Caki2 (cell line): ENCODE results near the gene TRIM6. TPM values are rescaled to one million over a fixed set of nuclear protein-coding genes. Genes with fewer than 3 reads are reported as not detected.
A peak's percentile ranks its signal among the peaks of the same experiment; 100 is the strongest.
"Not testable (repeated sequence)": the region's sequence is repeated elsewhere in the genome, so short reads cannot be mapped to it uniquely, and the experiment has no call there.

Experiments
- DNase-seq: peaks from one replicate; pipeline ENCODE4 v3.0.0-alpha.2; 2015; ENCODE audit warnings: low read depth
- in situ Hi-C: cut with HindIII; loops from 2 replicates; pipeline ENCODE4 v1.10.0; 2016; ENCODE audit warnings: low sequenced_read_pairs, low pct_unique_long_range_greater_than_20kb, mixed read lengths
- total RNA-seq: library from RNA; depleted of rRNA; stranded (reverse); fragments of >200 nt; shearing (Covaris generic); gene quantifications from 2 replicates; pipeline ENCODE4 v1.2.3, GENCODE V29; 2014; ENCODE audit warnings: low replicate concordance; rRNA removed

Gene TRIM6, protein sequence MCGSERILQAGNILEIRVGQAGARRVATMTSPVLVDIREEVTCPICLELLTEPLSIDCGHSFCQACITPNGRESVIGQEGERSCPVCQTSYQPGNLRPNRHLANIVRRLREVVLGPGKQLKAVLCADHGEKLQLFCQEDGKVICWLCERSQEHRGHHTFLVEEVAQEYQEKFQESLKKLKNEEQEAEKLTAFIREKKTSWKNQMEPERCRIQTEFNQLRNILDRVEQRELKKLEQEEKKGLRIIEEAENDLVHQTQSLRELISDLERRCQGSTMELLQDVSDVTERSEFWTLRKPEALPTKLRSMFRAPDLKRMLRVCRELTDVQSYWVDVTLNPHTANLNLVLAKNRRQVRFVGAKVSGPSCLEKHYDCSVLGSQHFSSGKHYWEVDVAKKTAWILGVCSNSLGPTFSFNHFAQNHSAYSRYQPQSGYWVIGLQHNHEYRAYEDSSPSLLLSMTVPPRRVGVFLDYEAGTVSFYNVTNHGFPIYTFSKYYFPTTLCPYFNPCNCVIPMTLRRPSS
- 11.1 and 12.0 TPM in 2 replicates for total RNA-seq

DNA sequence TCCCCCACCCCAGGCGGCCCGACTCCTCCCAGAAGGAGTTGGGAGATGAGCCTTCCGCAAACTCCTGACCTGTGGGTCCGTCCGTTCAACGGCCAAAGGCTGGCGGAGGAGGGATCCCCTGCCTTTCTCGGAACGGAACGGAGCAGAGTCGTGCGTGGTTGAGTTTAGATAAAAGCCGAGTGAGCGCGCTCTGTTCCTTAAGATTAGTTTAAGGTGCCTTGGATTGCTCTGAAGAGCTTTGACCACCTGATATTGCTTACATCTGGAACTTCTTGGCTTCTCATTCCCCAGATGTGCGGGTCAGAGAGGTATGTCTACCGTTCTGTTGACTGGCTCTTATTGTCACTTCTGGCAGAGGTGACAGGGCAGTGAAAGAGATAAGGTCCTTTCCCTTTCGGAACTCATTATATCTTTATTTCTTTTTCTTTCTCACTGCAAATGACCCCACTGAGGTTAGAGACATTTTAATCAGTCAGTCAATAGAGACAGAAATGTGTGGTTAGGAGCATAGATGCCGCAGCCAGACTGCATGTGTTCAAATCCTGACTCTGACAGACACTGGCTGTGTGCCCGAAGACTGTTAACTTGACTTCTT lies at the start of gene TRIM6:
TSS of gene TRIM6 (plus strand) at position 31 of the 595 bp plus-strand sequence. CDS start at position 292, 261 bp downstream.
- DNase-seq = peak; percentile 56
- in situ Hi-C loops = no loop called here

DNA sequence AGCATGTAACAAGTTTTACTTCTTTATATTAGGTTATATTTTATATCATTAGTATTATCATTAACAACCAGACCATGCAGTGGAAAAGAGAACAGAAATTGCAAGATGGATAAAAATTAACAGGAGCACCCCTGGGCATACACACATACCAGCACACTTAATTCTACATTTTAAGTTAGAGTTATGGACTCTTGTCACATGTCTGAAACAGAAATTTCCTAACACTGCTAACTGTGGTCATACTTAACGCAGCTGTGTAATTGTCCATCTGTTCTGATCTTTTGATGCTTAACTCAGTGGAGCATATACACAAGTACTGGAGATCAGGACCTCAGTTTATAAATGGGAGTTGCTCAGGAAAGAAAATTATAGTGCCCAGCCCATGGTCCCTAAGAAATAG lies 48.5 kb upstream of the TRIM6 start:
- in situ Hi-C loops = no loop called here
- no peak for DNase-seq

DNA sequence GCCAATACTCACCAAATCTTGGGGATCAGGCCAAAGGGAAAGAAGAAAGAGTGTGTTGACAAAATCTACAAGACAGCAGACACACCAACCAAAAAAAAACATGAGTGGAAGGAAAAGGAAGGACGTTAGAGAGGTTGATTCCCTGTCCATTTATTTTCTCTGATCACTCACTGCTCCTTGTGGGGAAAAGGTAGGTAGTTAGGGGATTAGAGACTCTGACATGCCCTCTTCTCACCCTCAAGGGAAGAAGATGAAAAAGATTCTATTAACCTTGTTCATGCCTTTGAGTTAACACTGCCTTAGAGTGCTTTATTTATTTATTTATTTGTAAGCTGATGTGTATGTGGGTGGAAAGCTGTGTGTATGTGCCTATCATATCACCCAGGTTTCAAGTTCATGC lies 48.0 kb upstream of the TRIM6 start, which contains the start of gene OR52H1:
TSS of gene OR52H1 (minus strand) at position 101 of the 400 bp plus-strand sequence. CDS start 3,035 bp downstream, outside the sequence.
- in situ Hi-C loops = no loop called here
- no peak for DNase-seq

DNA sequence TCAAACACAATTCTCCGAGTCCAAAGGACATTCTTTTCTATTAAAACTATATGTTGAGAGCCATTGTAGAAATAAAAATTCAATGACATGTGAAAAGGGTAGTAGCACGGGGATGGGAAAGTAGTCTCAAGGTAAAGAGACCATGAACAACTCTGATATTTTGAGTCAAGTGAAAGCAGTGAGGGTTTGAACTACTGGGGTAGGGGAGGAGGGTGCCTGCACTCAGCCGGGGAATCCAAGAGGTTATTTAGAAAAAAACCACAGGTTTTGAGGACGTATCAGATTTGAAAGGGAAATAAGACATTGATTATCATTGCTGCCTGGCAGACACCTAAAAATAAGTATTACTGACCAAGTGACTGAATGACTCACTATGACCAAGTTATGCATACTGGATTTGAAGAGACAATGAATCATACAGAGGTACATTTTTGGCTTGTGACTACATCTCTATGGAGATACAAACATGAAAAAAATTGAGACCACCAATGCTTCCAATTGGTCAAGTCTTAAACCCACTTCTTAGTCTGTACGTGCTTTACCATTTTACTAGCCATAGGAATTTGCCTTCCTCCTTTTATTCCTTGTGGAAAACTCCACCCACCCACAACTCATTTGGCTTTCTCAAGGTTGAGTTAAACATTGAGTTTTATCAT lies 45.9 kb upstream of the TRIM6 start:
- in situ Hi-C loops = no loop called here
- DNase-seq = no peak

DNA sequence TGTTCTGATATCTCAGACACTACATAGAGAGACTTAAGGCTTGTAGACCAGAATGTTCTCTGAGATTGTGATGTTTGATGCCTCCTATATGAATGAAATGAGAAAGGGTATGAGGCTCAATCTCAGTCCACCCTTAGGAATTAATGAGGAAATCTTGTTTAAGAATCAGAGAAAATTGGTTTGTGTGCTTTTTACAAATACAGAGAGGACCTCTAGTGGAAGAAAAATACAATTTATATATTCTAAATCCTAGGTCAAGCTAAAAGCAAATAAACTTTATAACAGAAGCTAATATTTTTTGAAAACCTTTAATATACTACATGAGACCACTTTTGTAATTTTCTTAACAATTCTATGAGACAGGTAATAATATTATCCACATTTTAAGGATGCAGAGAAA lies 43.1 kb upstream of the TRIM6 start:
- no peak for DNase-seq

DNA sequence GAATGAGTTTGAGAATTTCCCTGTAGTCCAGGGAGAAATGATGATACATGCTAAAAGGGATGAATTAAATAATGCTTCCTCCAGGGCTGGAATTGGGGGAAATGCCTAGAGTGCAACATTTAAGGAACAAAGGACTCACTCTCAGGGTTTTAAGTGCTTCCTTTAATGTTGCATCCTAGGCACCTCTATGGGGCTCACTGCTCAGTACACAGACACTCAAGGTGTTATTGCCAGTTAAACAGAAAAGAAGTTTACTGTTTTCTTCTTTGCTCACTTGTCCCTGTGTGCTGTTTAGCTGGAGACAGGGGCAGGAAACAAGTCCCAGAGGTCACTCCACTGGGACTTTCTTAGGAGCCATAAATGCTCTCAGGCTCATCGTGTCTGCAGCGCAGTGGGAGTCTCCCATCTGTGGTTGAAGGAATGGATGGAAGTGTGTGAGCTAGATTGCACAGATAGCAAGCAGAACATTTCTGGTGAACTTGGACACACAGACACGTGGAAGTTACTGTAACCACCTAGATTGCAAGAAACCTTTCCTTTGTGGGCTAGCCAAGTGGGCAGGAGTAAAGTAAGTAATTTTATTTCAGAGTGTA lies 39.7 kb upstream of the TRIM6 start:
- in situ Hi-C loops = no loop called here
- DNase-seq = no peak

More for the DNA sequence above, 43.1 kb upstream of the TRIM6 start:
- in situ Hi-C loops = no loop called here

DNA sequence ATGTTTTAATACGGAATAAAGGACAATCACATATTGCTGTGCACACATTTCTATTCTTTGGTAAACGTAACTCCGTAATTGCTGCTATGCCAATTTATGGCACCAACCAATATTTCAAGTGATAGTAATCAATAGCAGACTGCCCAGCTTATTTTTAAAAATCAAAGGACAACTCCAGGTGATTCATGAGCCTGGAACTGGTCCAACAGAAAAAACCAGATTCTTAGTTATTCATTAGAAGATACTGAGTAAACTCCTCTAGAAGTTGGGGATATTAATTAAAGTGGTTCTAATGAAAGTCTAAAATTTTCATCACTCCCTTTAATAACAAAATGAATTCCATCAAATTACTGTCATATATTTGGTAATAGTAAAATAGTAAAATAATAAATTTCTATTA lies 38.7 kb upstream of the TRIM6 start:
- in situ Hi-C loops = no loop called here
- DNase-seq = no peak

DNA sequence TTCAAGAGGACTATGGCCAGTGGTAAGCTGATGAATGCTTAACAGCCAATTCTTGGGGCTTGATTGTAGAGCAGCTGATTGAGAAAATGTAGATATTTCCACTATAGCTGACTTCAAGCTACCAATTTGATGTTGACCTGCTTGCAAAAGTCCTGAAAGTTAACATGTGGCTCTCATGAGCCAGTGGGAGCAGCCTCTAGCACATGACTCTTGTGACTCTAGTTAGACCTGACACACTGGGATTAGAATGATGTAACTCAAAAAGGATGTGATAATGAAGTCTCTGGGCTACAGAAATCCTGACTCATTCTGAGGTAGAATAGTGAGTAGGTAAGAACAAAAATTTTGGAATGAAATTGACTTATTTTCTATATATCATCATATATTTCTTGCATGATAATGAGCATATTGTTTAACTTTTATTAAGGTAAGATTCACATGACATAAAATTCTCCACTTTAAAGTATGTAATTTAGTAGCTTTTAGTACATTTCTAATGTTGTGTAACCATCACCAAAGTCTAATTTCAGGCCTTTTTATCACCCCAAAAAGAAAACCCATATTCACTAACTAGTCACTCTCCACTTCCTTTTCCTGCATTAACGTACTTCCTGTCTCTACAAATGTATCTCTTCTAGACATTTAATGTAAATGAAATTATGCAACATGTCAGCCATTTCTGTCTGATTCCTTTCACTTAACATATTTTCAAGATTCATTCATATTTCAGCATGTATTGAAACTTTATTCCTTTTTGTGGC lies 32.0 kb upstream of the TRIM6 start:
- in situ Hi-C loops = no loop called here
- DNase-seq = no peak

DNA sequence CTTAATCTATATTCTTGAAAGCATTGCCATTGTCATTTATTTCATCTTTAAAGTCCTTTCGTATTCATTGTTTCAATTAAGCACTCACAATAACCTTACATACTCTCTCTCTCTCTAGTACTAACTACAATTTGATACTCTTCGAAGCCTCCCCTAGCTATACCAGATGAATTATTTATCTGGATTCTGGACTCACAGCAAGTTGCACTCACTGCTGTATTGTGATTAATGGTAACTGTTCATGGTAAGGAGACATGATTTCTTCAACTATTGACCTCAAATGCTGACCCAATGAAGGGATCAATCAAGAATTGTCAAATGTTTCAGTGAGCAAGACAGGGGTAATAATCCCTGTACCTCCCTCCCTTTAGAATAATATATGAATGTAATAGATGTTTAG lies 21.8 kb upstream of the TRIM6 start:
- in situ Hi-C loops = no loop called here
- no peak for DNase-seq

DNA sequence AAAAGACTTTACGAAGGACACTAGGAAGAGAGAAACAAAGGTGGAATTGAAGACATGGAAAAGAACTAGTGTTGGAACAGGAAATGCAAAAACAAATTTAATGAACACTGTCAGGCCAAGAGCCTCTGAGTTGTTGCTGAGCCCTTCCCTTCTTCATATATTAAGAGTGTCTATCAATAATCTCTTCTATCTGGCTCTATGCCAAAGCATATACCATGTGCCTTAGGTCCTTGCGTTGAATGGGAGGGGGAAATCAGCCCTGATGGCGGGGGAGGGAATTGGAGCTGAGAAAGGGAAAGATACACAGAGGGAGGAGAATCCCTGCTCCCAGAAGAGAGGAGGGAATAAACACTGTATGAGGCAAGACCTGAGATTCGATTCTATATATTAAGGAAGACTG lies 21.3 kb upstream of the TRIM6 start:
- in situ Hi-C loops = no loop called here

DNA sequence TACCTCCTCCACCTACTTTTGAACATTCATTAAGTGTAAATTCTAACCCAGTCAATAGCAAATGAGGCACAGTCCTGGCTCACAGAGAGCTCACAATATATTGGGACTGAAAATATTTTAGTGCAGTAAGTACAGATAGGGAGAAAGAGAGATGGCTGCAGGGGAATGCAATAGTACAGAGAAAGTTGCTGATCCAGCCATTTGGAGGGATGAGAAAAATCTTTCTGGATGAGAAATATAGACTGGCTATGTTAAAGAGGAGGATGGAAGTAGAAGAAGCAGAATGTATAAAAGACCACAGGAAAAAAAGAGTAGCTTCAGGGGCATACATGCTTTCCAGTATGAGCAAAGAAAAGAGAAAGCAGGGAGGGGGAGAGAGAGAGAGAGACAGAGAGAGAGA lies 19.3 kb upstream of the TRIM6 start:
- in situ Hi-C loops = no loop called here
- DNase-seq = no peak

More for the DNA sequence above, 21.3 kb upstream of the TRIM6 start:
- DNase-seq = no peak

DNA sequence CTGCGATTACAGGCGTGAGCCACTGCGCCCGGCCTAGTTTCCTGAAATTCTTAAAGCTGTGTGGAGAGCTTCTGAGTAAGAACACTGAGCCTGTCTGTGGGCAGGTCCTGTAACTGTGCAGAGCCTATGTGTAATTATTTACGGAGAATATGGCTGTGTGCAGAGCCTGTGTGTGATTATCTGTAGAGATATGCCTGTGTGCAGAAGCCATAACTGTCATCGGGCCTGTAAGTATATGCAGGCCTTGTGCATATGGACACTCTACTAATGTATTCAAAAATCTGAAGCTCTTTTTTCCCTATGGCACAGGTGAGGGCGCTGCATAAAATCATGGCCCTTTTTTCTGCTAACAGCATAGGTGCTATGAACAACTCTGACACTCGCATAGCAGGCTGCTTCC lies 15.9 kb upstream of the TRIM6 start, which contains the start of gene OR52B6:
TSS of gene OR52B6 (plus strand) at position 301 of the 400 bp plus-strand sequence. CDS start at position 301, 0 bp downstream.
- in situ Hi-C loops = no loop called here

DNA sequence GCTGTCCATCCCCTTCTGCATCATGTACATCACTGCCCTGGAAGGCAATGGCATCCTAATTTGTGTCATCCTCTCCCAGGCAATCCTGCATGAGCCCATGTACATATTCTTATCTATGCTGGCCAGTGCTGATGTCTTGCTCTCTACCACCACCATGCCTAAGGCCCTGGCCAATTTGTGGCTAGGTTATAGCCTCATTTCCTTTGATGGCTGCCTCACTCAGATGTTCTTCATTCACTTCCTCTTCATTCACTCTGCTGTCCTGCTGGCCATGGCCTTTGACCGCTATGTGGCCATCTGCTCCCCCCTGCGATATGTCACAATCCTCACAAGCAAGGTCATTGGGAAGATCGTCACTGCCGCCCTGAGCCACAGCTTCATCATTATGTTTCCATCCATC lies 15.4 kb upstream of the TRIM6 start:
- in situ Hi-C loops = no loop called here
- DNase-seq = no peak

More for the DNA sequence above, 15.9 kb upstream of the TRIM6 start, which contains the start of gene OR52B6:
- DNase-seq = no peak

DNA sequence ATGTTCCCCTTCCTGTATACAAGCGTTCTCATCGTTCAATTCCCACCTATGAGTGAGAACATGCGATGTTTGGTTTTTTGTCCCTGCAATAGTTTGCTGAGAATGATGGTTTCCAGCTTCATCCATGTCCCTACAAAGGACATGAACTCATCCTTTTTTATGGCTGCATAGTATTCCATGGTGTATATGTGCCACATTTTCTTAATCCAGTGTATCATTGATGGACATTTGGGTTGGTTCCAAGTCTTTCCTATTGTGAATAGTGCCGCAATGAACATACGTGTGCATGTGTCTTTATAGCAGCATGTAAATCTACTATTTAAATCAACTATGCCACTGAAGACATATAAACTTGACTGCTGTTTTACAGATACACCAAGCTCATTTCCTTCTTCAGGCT lies 12.0 kb upstream of the TRIM6 start:
- in situ Hi-C loops, DNase-seq: not testable (repeated sequence)

DNA sequence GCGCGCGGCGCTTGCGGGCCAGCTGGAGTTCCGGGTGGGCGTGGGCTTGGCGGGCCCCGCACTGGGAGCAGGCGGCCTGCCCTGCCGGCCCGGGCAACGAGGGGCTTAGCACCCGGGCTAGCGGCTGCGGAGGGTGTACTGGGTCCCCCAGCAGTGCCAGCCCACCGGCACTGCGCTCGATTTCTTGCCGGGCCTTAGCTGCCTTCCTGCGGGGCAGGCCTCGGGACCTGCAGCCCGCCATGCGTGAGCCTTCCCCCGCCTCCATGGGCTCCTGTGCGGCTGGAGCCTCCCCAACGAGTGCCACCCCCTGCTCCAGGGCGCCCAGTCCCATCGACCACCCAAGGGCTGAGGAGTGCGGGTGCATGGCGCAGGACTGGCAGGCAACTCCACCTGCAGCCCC lies 6.5 kb upstream of the TRIM6 start:
- DNase-seq, in situ Hi-C loops: not testable (repeated sequence)

DNA sequence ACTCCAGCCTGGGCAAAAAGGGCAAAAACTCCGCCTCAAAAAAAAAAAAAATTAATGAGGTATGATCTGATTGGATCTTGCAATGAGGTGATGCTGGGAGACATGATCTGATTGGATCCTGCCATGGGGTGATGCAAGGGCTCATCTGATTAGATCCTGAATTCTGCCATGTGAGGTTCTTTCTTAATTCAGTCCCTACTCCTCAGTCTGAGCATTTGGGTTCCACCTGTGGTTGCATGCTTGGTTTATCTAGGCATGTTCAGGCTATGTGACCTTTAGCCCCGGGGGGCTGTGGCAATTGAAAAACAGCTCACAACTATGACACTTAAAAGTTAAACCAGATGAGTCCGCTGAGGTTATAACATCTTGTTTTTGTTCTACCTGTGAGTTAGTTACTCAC lies 4.8 kb upstream of the TRIM6 start:
- peak; percentile 31 for DNase-seq
- in situ Hi-C loops = no loop called here

DNA sequence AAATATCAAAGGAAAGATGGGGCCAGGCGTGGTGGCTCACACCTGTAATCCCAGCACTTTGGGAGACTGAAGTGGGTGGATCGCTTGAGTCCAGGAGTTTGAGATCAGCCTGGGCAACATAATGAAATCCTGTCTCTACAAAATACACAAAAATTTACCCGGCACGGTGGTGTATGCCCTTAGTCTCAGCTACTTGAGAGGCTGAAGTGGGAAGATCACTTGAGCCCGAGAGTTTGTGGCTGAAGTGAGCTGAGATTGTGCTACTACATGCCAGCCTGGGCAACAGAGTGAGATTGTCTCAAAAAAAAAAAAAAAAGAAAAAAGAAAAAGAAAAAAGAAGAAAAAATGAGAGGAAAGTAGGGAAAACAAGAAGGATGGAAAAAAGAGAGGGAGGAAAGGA lies 3.8 kb upstream of the TRIM6 start:
- DNase-seq = no peak
- in situ Hi-C loops = no loop called here

DNA sequence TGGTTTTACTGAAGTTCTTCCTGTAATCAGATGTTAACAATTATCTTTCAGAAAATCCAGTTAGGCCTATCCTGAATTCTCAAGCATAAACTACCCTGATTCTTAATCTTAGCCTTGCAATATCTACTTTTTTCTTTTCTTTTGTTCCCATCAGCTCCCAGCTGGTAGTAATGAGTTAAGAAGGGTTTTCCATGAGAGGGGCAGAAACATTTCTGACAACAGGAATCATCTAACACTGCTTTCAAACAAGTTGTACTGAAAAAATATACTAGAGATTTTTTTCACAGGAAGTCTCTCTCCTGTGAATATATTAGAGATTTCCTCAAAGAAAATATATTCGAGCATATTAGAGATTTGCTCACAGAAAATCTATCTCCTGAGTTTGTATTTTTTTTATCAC lies 3.3 kb upstream of the TRIM6 start:
- DNase-seq = no peak
- in situ Hi-C loops = no loop called here
